Measurements from ENCODE around the gene WDFY4. TPM values are rescaled to one million over a fixed set of nuclear protein-coding genes. Genes with fewer than 3 reads are reported as not detected.

Gene WDFY4
- polyA plus RNA-seq, 1 donor (not counting 4 experiments of a cell fraction or from before 2014, with no cell fraction given): 0.04 TPM

DNA sequence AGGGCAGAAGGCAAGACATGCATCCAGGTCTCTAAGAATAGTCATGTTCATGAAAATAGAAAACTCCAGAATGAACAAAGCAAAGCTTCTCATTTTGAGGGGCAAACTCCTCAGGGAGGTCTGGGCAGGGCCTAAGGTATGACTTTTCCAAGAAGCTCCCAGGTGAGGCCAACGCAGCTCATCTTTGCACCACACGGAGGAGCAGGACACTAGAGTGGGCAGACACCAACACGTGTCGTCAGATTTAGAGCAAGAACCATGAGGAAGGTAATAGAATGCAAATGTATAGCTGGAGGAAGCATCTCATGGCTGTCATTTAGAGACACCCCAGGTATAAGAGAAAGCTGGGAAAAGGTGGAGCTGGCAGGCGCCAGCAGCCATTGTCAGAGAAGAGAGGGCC lies 95.7 kb downstream of the WDFY4 start:
- Histone ChIP-seq H4K20me1 (ENCODE audit: control insufficient read depth, extremely low read depth, insufficient read depth, low read length) (no peaks in the 10 kb centered on the region), H3K79me2 (ENCODE audit: control insufficient read depth, insufficient read depth, low read length) (no peaks in the 10 kb centered on the region), H3K9me1 (ENCODE audit: control insufficient read depth, extremely low read depth, insufficient read depth, low read length) (no peaks in the 10 kb centered on the region), H3K4me2 (ENCODE audit: control insufficient read depth, extremely low read depth, insufficient read depth, low read depth, low read length) (no peak overlapping the region), H3K4me3 (ENCODE audit: control insufficient read depth in 2 of 3, extremely low read depth in 1 of 3, insufficient read depth in 2 of 3, low read depth in 1 of 3, low read length in 3 of 3) (no peak overlapping the region), H3K9ac (ENCODE audit: control insufficient read depth, extremely low read depth, insufficient read depth, low read length) (no peak overlapping the region), H3K9me3 (ENCODE audit: control insufficient read depth, low read depth, low read length) (no peaks in the 10 kb centered on the region), H3K36me3 (ENCODE audit: control insufficient read depth in 2 of 2, extremely low read depth in 1 of 2, insufficient read depth in 2 of 2, low read length in 2 of 2) (no peaks in the 10 kb centered on the region), H2AFZ (ENCODE audit: control insufficient read depth, low read length) (no peak overlapping the region), H3K27me3 (ENCODE audit: control insufficient read depth, extremely low read depth, insufficient read depth, low read length) (peaks cover 4% of the 10 kb centered on the region), H3K27ac (ENCODE audit: control insufficient read depth, insufficient read depth, low read length) (no peak overlapping the region), H3K4me1 (ENCODE audit: control insufficient read depth, extremely low read depth, insufficient read depth, low read length) (no peaks in the 10 kb centered on the region)
- no peak for DNase-seq (ENCODE audit: low read depth, low spot score)
- no peak for TF ChIP-seq EZH2 (IDR thresholded peaks at IDR 0.05; ENCODE audit: low read length)
- TF ChIP-seq, protein P1, sequence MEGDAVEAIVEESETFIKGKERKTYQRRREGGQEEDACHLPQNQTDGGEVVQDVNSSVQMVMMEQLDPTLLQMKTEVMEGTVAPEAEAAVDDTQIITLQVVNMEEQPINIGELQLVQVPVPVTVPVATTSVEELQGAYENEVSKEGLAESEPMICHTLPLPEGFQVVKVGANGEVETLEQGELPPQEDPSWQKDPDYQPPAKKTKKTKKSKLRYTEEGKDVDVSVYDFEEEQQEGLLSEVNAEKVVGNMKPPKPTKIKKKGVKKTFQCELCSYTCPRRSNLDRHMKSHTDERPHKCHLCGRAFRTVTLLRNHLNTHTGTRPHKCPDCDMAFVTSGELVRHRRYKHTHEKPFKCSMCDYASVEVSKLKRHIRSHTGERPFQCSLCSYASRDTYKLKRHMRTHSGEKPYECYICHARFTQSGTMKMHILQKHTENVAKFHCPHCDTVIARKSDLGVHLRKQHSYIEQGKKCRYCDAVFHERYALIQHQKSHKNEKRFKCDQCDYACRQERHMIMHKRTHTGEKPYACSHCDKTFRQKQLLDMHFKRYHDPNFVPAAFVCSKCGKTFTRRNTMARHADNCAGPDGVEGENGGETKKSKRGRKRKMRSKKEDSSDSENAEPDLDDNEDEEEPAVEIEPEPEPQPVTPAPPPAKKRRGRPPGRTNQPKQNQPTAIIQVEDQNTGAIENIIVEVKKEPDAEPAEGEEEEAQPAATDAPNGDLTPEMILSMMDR (optimal IDR thresholded peaks at IDR 0.05 in 1 of 3, IDR thresholded peaks at IDR 0.05 in 1 of 3, conservative IDR thresholded peaks at IDR 0.05 in 1 of 3; ENCODE audit: extremely low read depth in 1 of 3, insufficient read depth in 2 of 3, low read length in 3 of 3): no peak
- no peak for FAIRE-seq
- dilution Hi-C loops (cut with MboI; ENCODE audit: extremely low pct_ligation_motif_present, low sequenced_read_pairs): no loop called here

DNA sequence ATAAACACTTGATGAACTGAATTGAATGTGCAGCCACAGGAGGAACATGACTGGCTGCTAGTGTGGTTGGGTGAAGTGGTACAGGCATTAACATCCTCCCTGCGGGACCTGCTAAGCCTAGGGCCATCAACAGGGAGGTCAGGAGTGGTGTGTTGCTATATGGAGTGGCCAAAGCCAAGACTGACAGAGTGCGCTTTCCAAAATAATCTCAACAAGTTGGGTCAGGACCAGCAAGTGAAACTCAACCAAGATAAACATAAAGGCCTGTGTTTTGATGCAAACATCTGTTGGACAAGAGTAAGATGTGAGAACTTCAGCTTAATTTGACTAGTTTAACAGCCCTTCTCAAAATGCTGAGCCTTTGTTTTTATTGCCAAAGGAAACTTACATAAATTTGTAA lies 97.7 kb downstream of the WDFY4 start:
- dilution Hi-C loops (cut with MboI; ENCODE audit: extremely low pct_ligation_motif_present, low sequenced_read_pairs): no loop called here

More for the DNA sequence above, 97.7 kb downstream of the WDFY4 start:
- Histone ChIP-seq H3K27ac (ENCODE audit: control insufficient read depth, insufficient read depth, low read length) (no peak overlapping the region), H3K36me3 (ENCODE audit: control insufficient read depth in 2 of 2, extremely low read depth in 1 of 2, insufficient read depth in 2 of 2, low read length in 2 of 2) (no peaks in the 10 kb centered on the region), H3K4me1 (ENCODE audit: control insufficient read depth, extremely low read depth, insufficient read depth, low read length) (no peaks in the 10 kb centered on the region), H3K9me3 (ENCODE audit: control insufficient read depth, low read depth, low read length) (no peaks in the 10 kb centered on the region), H3K4me2 (ENCODE audit: control insufficient read depth, extremely low read depth, insufficient read depth, low read depth, low read length) (no peak overlapping the region), H3K4me3 (ENCODE audit: control insufficient read depth in 2 of 3, extremely low read depth in 1 of 3, insufficient read depth in 2 of 3, low read depth in 1 of 3, low read length in 3 of 3) (no peak overlapping the region), H2AFZ (ENCODE audit: control insufficient read depth, low read length) (no peak overlapping the region), H3K27me3 (ENCODE audit: control insufficient read depth, extremely low read depth, insufficient read depth, low read length) (peaks cover 4% of the 10 kb centered on the region), H3K79me2 (ENCODE audit: control insufficient read depth, insufficient read depth, low read length) (no peaks in the 10 kb centered on the region), H3K9me1 (ENCODE audit: control insufficient read depth, extremely low read depth, insufficient read depth, low read length) (no peaks in the 10 kb centered on the region), H4K20me1 (ENCODE audit: control insufficient read depth, extremely low read depth, insufficient read depth, low read length) (no peaks in the 10 kb centered on the region), H3K9ac (ENCODE audit: control insufficient read depth, extremely low read depth, insufficient read depth, low read length) (no peak overlapping the region)
- DNase-seq (ENCODE audit: low read depth, low spot score): no peak
- no peak for TF ChIP-seq EZH2 (IDR thresholded peaks at IDR 0.05; ENCODE audit: low read length)
- TF ChIP-seq, protein P1 (optimal IDR thresholded peaks at IDR 0.05 in 1 of 3, IDR thresholded peaks at IDR 0.05 in 1 of 3, conservative IDR thresholded peaks at IDR 0.05 in 1 of 3; ENCODE audit: extremely low read depth in 1 of 3, insufficient read depth in 2 of 3, low read length in 3 of 3): no peak
- FAIRE-seq: no peak

Data from keratinocyte (primary cell).